Neural crest cell (in vitro differentiated cells): ENCODE results near the gene LMO2. TPM values are rescaled to one million over a fixed set of nuclear protein-coding genes. Genes with fewer than 3 reads are reported as not detected.

ENCODE experiments used
- DNase-seq: peaks from one replicate; pipeline ENCODE4 v3.0.0; 2021; ENCODE audit warnings: low read depth, mixed read lengths, low spot score
- H3K27ac Mint-ChIP-seq: one replicate; pipeline ENCODE4 v1.8.0; 2021; ENCODE audit warnings: mild to moderate bottlenecking, mixed read lengths; ENCODE audit not compliant: unreplicated experiment
- H3K27me3 Mint-ChIP-seq: 2 replicates; pipeline ENCODE4 v1.8.0; 2021; ENCODE audit warnings: low read depth, mild to moderate bottlenecking, mixed read lengths
- H3K36me3 Mint-ChIP-seq: 2 replicates; pipeline ENCODE4 v1.8.0; 2021; ENCODE audit warnings: low read depth, mild to moderate bottlenecking, mixed read lengths
- H3K4me1 Mint-ChIP-seq: 2 replicates; pipeline ENCODE4 v1.8.0; 2021; ENCODE audit warnings: mixed read lengths
- H3K4me3 Mint-ChIP-seq: one replicate; pipeline ENCODE4 v1.8.0; 2021; ENCODE audit warnings: mild to moderate bottlenecking, mixed read lengths
- H3K9me3 Mint-ChIP-seq: 2 replicates; pipeline ENCODE4 v1.8.0; 2021; ENCODE audit warnings: mixed read lengths
- long read RNA-seq: library from polyadenylated mRNA; unstranded; transcript quantifications from one replicate; pipeline ENCODE4 v2.0.0, GENCODE V29; 2020
- total RNA-seq: library from RNA; stranded (reverse); gene quantifications from 2 replicates; pipeline ENCODE4 v1.2.1, GENCODE V29; 2021
- TF ChIP-seq, protein P1 (sequence below): fragments of 200-600 bp; sonication (generic); conservative IDR thresholded peaks from 2 replicates; pipeline ENCODE4 v1.5.0; 2021; ENCODE audit warnings: antibody characterized with exemption, mild to moderate bottlenecking

Gene LMO2
- total RNA-seq: 0.49 TPM in 1 of 2 replicates, not detected in the other
- long read RNA-seq, partial matches to known transcripts: 0 of 1 reads
- long read RNA-seq, other reads (novel, unspliced or antisense): 0 of 1 reads

DNA sequence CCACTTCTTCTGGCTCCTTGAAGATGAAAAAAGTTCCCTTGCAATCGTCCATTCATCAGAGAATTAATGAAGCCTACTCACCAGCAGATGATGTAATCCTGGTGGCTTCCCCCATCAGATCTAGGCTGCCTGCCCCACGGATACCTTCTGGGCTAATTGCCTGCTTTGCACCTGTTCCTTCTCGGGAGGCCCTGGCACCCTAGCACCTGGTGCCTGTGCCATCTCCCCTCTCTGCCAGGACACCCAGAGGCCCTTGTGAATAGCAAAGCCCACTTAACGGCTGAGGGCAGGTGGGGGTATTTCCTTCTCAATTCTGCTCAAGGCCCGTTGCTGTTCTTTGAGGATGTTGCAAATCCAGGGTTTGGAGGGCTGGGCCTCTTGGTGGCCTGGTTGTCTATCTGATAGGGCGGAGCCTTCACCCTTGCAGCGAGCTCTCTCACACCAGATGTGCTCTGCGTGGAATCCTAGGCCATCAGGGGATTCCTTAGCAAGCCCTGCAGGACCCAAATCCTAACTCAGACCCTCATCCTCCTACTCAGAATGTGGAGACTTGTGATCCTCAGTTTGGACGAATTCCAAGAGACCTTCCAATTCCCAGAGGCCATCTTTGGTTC, at the start of gene LMO2:
Gene LMO2, minus strand, starts transcription at position 363 of the 614 bp plus-strand sequence. CDS start 22,360 bp downstream, outside the sequence.
- Mint-ChIP-seq H3K27ac (peak within 1 kb of the TSS; percentile 24), H3K36me3 (no peaks in the 10 kb centered on the region), H3K9me3 (no peaks in the 10 kb centered on the region)

DNA sequence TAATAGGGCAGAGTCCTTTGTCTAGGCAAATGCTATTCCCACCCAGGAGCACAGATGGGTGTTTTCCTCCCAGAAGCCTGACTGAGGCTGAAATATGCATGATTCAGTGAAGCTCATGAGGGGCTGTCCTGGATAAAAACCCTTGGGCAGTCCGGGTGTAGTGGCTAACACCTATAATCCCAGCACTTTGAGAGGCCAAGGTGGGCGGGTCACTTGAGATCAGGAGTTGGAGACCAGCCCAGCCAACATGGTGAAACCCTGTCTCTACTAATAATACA, 48.6 kb upstream of the LMO2 start:
- peaks cover 18% of the 10 kb centered on the region for H3K4me1 Mint-ChIP-seq
- no peak for DNase-seq
- no peaks in the 10 kb centered on the region for H3K36me3 Mint-ChIP-seq
- H3K4me3 Mint-ChIP-seq: no peak overlapping the region
- H3K9me3 Mint-ChIP-seq: no peaks in the 10 kb centered on the region
- no peaks in the 10 kb centered on the region for H3K27me3 Mint-ChIP-seq
- H3K27ac Mint-ChIP-seq: no peak overlapping the region
- TF ChIP-seq, protein P1, sequence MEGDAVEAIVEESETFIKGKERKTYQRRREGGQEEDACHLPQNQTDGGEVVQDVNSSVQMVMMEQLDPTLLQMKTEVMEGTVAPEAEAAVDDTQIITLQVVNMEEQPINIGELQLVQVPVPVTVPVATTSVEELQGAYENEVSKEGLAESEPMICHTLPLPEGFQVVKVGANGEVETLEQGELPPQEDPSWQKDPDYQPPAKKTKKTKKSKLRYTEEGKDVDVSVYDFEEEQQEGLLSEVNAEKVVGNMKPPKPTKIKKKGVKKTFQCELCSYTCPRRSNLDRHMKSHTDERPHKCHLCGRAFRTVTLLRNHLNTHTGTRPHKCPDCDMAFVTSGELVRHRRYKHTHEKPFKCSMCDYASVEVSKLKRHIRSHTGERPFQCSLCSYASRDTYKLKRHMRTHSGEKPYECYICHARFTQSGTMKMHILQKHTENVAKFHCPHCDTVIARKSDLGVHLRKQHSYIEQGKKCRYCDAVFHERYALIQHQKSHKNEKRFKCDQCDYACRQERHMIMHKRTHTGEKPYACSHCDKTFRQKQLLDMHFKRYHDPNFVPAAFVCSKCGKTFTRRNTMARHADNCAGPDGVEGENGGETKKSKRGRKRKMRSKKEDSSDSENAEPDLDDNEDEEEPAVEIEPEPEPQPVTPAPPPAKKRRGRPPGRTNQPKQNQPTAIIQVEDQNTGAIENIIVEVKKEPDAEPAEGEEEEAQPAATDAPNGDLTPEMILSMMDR: no peak

More for the DNA sequence above, at the start of gene LMO2:
- H3K4me3 Mint-ChIP-seq: no peak within 1 kb of the TSS
- DNase-seq: no peak
- TF ChIP-seq, protein P1: no peak
- peaks cover 30% of the 10 kb centered on the region for H3K4me1 Mint-ChIP-seq
- H3K27me3 Mint-ChIP-seq: no peaks in the 10 kb centered on the region

- no peak for DNase-seq
- peak overlapping the region; percentile 59 for H3K27ac Mint-ChIP-seq
- H3K4me3 Mint-ChIP-seq: no peak overlapping the region
These were observed 45.1 kb upstream of the LMO2 start for GRCh38 chr11:33936725-33937604.

GRCh38 chr11:33935461-33936456, 43.9 kb upstream of the LMO2 start:
- TF ChIP-seq, protein P1: no peak
- H3K36me3 Mint-ChIP-seq: no peaks in the 10 kb centered on the region
- H3K4me1 Mint-ChIP-seq: peaks cover 16% of the 10 kb centered on the region
- H3K27me3 Mint-ChIP-seq: peaks cover 3% of the 10 kb centered on the region
- no peak overlapping the region for H3K4me3 Mint-ChIP-seq
- H3K9me3 Mint-ChIP-seq: peaks cover 4% of the 10 kb centered on the region
- H3K27ac Mint-ChIP-seq: no peak overlapping the region
- DNase-seq: no peak

More at GRCh38 chr11:33936725-33937604, 45.1 kb upstream of the LMO2 start:
- peaks cover 16% of the 10 kb centered on the region for H3K4me1 Mint-ChIP-seq
- peaks cover 4% of the 10 kb centered on the region for H3K9me3 Mint-ChIP-seq
- peaks cover 3% of the 10 kb centered on the region for H3K27me3 Mint-ChIP-seq
- TF ChIP-seq, protein P1: no peak
- H3K36me3 Mint-ChIP-seq: no peaks in the 10 kb centered on the region

DNA sequence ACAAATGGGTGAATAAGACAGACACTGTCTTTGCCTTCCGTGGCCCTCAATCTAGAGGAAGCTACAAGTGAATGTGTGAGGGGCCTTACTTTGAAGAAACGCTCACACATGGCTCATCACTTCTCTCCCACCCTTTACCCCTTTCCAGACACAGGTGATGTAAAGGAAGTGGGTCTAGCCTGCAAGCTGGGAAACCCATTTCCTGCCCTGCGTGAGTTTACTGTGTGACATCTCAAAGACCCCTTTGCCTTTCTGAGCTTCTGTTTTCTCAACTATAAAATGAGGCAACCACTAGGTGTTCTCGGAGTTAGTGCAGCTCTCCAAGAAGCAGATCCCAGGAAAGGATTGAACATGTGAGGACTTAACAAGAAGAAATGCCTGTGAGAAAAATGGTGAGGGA, 43.1 kb upstream of the LMO2 start:
- TF ChIP-seq, protein P1: no peak
- Mint-ChIP-seq H3K9me3 (peaks cover 4% of the 10 kb centered on the region), H3K4me3 (no peak overlapping the region), H3K27ac (no peak overlapping the region), H3K36me3 (no peaks in the 10 kb centered on the region), H3K4me1 (peaks cover 23% of the 10 kb centered on the region), H3K27me3 (peaks cover 3% of the 10 kb centered on the region)
- DNase-seq: no peak
